ENCODE data around the gene ZNF24.

DNA sequence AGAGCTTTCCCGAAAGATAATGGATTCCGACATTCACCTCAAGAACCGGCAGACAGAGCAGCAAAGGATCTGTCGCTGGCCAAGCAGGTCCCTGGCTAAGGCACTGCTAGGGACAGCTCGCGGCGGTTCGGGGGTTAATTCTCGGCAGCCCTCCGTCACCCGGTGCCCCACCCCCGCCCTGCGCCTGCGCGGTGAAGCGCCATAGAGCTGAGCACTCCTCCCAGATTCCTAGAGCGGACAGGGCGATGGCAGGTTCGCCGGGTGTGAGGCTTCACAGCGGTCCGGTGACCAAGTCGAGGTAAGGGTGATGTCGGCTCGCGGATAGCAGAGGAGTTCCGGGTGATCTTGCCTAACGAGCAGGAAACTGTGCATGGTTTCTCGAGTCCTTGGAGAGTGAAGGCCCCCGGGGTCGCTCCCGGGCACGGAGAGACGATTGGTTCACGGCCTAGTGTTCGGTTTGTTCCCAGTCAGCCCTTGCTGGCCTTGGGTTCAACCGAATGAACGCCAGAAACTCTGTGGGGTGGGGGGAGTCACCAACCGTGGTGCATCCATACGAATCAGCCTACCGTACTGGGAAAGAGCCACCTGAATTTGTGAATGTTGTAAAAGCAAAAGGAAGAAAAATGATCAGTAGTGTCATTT is 54.0 kb downstream of the ZNF24 start, which contains the start of gene ZSCAN30:
- TF ChIP-seq, protein P1, sequence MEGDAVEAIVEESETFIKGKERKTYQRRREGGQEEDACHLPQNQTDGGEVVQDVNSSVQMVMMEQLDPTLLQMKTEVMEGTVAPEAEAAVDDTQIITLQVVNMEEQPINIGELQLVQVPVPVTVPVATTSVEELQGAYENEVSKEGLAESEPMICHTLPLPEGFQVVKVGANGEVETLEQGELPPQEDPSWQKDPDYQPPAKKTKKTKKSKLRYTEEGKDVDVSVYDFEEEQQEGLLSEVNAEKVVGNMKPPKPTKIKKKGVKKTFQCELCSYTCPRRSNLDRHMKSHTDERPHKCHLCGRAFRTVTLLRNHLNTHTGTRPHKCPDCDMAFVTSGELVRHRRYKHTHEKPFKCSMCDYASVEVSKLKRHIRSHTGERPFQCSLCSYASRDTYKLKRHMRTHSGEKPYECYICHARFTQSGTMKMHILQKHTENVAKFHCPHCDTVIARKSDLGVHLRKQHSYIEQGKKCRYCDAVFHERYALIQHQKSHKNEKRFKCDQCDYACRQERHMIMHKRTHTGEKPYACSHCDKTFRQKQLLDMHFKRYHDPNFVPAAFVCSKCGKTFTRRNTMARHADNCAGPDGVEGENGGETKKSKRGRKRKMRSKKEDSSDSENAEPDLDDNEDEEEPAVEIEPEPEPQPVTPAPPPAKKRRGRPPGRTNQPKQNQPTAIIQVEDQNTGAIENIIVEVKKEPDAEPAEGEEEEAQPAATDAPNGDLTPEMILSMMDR (IDR thresholded peaks at IDR 0.05 in 4 of 5, conservative IDR thresholded peaks at IDR 0.05 in 1 of 5): peak in 1 of 5 experiments; percentile 24
- peak; percentile 51 to 60 for TF ChIP-seq POLR2A (IDR thresholded peaks at IDR 0.05)
